Stimulated activated CD4-positive, alpha-beta T cell treated with anti-CD3 and anti-CD28 coated beads, Interleukin-4, amount 100 ng/mL, for 24 hours (primary cell): ENCODE results near the gene GALNT9.
"Not testable (repeated sequence)": the region's sequence is repeated elsewhere in the genome, so short reads cannot be mapped to it uniquely, and the experiment has no call there.

Source experiments
- DNase-seq: peaks from one replicate; pipeline ENCODE4 v3.0.0-alpha.2; 2020

The GALNT9 gene

DNA sequence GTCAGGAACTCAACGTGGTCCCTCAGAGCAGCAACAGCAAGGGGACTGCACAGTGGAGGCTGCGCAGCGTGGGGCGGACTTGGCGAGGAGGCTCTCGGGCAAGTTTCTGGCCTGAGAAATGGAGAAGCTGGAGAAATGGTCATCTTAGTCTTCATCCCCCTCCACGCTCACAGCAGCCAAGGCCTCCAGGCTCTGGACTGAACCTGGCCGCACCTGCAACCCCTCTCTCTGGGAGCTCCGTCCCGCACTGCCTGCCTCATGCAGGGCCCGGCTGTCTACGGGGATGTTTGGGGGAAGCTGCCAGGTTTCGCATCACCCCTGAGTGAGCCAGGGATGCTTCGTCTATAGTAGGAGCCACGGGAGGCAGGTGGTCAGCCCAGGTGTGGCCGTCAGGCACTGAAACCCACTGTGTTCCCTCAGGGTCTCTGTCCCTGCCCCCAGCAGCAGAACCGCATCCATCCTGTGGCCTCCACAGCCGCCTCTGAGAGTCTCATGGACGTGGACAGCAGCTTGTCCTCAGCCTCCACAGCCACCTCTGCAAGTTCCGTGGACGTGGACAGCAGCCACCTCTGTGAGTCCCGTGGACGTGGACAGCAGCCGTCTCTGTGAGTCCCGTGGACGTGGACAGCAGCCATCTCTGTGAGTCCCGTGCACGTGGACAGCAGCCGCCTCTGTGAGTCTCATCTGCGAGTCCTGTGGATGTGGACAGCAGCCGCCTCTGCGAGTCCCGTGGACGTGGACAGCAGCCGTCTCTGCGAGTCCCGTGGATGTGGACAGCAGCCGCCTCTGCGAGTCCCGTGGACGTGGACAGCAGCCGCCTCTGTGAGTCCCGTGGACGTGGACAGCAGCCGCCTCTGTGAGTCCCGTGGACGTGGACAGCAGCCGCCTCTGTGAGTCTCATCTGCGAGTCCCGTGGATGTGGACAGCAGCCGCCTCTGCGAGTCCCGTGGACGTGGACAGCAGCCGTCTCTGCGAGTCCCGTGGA is 29.1 kb upstream of the GALNT9 start:
- DNase-seq = not testable (repeated sequence)

DNA sequence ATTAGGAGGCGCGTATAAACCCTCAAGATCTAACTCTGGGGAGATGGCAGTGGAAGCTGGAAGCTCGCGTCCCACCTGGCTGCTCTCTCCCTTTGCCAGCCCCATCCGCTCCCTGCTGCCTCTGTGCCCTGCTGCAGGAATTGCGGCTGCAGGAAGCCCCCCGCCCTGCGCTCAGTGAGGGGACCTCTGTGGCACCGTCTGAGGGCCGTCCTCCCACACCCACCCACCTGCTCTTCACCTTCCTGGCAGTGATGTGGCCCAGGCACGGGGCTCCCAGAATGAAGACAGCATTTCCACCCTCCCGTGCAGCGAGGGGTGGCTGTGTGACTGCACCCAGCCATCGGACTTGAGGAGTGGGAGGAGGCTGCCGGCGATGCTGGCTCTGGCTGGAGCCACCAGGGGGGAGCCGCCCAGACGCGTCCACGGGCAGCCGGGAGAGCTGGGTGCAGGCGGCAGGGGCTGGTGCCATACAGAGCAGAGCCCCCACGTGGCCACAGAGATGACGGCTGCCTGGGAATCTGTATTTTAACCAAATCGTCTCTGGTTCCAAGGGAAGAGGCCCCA is 28.3 kb upstream of the GALNT9 start:
- DNase-seq = no peak

GRCh38 chr12:132356691-132357622 is 27.6 kb upstream of the GALNT9 start:
- no peak for DNase-seq

- DNase-seq = no peak
Observed at GRCh38 chr12:132355742-132356681, 26.6 kb upstream of the GALNT9 start.

- no peak for DNase-seq
Observed at GRCh38 chr12:132354982-132355680, 25.7 kb upstream of the GALNT9 start.

GRCh38 chr12:132354211-132354981 is 25.0 kb upstream of the GALNT9 start:
- no peak for DNase-seq

DNA sequence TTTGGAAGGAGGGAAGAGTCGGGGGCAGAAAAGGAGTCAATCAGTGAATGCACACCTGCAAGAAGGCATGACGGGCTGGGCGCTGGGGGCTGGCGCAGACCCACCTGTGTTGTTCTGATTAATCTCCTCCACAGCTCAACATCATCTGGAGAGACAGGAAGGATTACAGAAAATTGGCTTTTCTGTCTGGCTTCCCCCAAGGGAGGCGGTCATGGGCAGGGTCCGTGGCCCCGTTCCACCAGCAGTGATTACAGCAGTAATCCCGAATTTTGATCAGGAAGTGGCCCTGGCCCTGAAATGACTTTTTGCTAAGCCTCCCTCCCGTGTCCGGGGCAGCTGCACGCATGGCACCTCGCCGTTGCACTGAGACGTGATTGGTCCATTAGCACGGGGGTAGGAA is 24.4 kb upstream of the GALNT9 start:
- DNase-seq = no peak

DNA sequence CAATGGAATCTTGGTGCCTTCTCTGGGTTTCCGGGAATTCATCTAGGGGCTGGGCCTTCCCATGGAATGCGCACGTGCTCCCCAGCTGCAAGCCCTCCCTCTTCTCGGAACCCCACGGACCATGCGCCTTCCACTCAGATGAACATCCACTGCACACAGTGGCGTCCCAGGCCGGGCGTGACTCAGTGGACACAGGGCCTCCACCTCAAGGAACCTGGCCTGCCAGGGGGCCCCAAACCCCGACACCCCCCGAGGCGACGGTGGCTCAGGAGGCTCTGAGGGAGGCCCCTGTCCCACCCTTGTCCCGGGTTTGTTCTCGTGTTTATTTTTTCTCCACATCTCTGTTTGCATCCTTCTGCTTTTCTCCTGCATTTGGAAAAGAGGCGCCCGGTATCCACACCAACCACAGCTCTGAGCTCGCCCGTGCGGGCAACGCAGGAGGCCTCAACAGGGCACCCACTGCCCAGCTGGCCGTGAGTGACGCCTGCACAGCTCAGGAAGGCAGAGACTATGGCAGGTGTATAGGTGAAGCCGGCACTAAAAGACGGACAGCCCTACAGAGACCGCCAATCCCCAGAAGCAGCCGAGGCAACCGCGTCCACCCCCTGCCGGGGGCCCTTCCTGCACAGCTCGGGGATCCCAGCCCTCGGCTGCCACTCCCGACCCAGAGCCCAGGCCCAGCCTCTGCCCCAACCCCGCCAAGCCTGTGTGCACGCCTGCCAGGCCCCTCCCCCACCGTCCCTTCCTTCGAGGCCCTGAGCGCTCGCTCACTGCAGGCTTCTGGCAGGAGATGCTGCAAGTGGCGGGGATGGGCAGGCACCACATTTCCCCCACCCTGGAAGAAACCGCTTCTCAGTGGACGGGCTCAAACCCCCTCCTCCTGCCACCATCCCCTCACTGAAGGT is 23.8 kb upstream of the GALNT9 start:
- no peak for DNase-seq

- no peak for DNase-seq
Observed at GRCh38 chr12:132351751-132352495, 22.5 kb upstream of the GALNT9 start.

GRCh38 chr12:132349501-132350131 is 20.2 kb upstream of the GALNT9 start:
- no peak for DNase-seq

- no peak for DNase-seq
Observed at GRCh38 chr12:132348176-132348575, 18.8 kb upstream of the GALNT9 start.

DNA sequence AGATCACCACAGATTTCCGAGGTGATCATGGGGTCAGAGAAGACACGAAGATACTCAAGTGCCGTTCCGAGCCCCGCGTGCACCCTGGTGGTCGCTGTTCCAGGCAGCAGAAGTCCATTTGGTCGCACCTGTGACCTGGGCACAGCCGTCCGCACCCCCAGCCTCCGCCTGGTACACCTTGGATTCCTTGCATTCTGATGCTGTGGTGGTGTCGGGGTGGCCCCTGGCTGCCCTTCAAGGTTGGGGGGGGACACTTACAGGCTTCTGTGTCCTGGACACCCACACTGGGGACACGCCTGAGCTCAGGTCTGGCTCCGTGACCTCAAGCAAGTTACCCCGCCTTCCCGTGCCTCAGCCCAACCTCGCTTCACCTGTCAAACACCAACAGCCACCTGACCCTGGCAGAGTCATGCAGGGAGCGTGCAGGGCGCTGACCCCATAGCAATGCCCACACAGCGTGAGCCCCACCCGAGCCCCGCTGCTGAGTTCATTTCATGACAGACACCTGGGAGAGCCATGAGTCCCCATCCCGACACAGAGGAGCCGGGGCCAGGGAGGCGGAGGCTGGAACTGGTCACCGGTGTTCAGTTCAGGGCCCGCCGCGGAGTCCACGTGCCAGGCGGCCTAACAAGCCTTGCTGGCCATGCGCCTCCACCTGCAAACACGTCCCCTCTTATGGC is 17.9 kb upstream of the GALNT9 start:
- no peak for DNase-seq

- DNase-seq = no peak
Observed at GRCh38 chr12:132346471-132347175, 17.2 kb upstream of the GALNT9 start.

DNA sequence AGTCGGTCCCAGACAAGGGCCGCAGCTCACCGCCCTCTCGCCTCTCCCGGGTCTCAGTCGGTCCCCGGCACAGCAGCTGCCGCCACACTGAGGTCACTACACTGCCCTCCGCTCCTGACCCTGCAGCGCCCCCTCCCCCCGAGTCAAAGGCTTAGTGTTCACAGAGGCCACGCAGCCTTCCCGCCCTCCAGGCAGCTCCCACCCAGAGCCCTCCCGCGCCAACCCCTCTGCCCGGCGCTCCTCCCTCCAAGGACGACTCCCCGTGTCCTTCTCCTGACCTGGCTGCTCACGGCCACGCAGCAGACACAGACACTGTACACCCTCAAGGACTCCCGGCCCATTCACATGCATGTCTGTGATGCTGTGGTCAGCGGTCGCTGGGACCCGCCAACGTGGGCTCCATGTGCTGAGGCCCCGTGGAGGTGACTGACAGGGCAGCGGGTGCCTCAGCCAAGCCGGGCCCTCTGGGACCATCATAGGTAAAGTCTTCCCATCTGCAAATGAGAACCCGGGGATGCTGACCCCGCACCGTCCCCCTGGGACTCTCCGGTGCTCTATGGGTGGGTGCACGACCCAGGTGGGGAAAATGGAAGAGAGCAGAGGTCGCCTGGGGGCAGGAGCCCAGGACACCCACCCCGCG is 16.3 kb upstream of the GALNT9 start:
- no peak for DNase-seq

DNA sequence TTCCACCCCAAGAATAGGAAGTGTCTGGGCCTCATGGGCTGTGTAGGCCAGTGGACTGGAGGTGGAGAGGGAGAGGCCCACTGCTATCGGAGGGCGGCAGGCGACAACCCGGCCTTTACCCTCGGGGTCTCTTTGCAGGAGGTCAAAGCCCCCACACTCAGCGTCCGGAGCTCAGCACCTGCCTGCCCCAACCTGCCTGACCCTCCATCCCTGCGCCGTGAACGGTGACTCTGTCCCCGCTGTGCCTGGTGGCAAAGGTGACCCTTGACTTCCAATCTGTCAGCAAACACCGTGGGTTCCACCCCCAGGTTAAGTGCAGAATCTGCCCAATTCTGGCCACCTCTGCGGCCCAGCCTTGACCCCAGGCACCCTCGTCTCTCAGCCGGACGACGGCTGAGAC is 15.7 kb upstream of the GALNT9 start:
- no peak for DNase-seq

DNA sequence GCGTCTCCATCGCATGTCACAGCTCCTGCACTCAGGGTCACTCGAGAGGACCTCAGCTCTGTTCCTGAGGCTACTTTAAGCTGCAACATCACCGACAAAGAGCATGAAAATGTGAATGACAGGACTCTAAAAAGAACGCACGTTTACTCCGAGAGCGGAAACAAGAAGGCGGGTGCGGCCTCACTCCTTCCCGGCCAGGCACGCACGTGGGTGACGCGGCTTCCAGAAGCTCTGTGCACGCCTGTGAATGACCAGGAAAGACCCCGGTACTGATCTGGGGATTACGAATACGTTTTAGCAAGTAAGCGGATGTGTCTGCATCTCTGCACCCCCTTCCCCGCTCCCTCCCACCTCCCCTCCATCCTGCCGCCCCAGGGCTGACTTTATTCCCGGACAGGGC is 15.2 kb upstream of the GALNT9 start:
- no peak for DNase-seq
